Esophagus muscularis mucosa (tissue), 4 donors: Measurements from ENCODE around the gene NAT9. TPM values are rescaled to one million over a fixed set of nuclear protein-coding genes. Genes with fewer than 3 reads are reported as not detected.

Source experiments
- DNase-seq: peaks from one replicate; pipeline ENCODE4 v3.0.0-alpha.2; 2017; ENCODE audit errors: extremely low spot score
- H3K27ac ChIP-seq, 4 donors: fragments of 200-600 bp; sonication (generic); replicated peaks in 1 of 4; 1 replicate in 3 of 4; 2 replicates in 1 of 4; pipeline ENCODE4 v1.5.1; 2016 to 2019; ENCODE audit warnings: mild to moderate bottlenecking in 1 of 4
- H3K27me3 ChIP-seq, 4 donors: fragments of 200-600 bp; sonication (generic); one replicate each; pipeline versions ENCODE4 v1.5.1 to v1.6.0; 2016 to 2019
- H3K36me3 ChIP-seq, 4 donors: fragments of 200-600 bp; sonication (generic); one replicate each; pipeline ENCODE4 v1.5.1; 2016 to 2019
- H3K4me1 ChIP-seq, 4 donors: fragments of 200-600 bp; sonication (generic); one replicate each; pipeline ENCODE4 v1.5.1; 2016 to 2019
- H3K4me3 ChIP-seq, 4 donors: fragments of 200-600 bp; sonication (generic); 1 replicate in 2 of 4; 2 replicates in 2 of 4; pipeline ENCODE4 v1.5.1; 2016 to 2019; ENCODE audit warnings: mild to moderate bottlenecking in 4 of 4, moderate library complexity in 1 of 4
- H3K9me3 ChIP-seq, 4 donors: fragments of 200-600 bp; sonication (generic); 1 replicate in 3 of 4; 2 replicates in 1 of 4; pipeline ENCODE4 v1.5.1; 2016 to 2019
- EP300 ChIP-seq: sonication (generic); formaldehyde crosslinking; IDR thresholded peaks from one replicate; pipeline ENCODE4 v1.6.1; 2017; ENCODE audit warnings: antibody characterized with exemption
- POLR2A ChIP-seq: fragments of 450-650 bp; IDR thresholded peaks from one replicate; pipeline ENCODE4 v1.6.1; 2017; ENCODE audit warnings: antibody characterized with exemption, moderate library complexity, mild to moderate bottlenecking, low read depth
- POLR2AphosphoS5 ChIP-seq, 2 donors: sonication (generic); formaldehyde crosslinking; IDR thresholded peaks; one replicate each; pipeline ENCODE4 v1.6.1; 2017; ENCODE audit warnings: antibody characterized with exemption in 2 of 2
- WGBS: methylation state at CpG from one replicate; pipeline ENCODE4 v1.1.5; 2018; 5-methylcytosine and 5-hydroxymethylcytosine counted together
- intact Hi-C: fragments of 100-400 bp; cut with DNase I; formaldehyde crosslinking; loops from one replicate; pipeline ENCODE4 v1.15.1; 2023
- total RNA-seq, 4 donors: library from RNA; depleted of rRNA; stranded (reverse); fragments of >200 nt; gene quantifications; one replicate each; pipeline versions ENCODE4 v1.1.0 to v1.2.1, GENCODE V29; 2016
- TF ChIP-seq, protein P1 (sequence below), 3 experiments: fragments of 200-600 bp in 2 of 3; fragments of 450-650 bp in 1 of 3; sonication (generic) in 2 of 3; IDR thresholded peaks; one replicate each; pipeline ENCODE4 v1.5.1; 2017 to 2019; ENCODE audit warnings: antibody characterized with exemption in 3 of 3, mild to moderate bottlenecking in 2 of 3, moderate library complexity in 1 of 3

The NAT9 gene
- total RNA-seq, 4 donors from 2014 or later = 10.4 to 22.4 (median 17.7) TPM

DNA sequence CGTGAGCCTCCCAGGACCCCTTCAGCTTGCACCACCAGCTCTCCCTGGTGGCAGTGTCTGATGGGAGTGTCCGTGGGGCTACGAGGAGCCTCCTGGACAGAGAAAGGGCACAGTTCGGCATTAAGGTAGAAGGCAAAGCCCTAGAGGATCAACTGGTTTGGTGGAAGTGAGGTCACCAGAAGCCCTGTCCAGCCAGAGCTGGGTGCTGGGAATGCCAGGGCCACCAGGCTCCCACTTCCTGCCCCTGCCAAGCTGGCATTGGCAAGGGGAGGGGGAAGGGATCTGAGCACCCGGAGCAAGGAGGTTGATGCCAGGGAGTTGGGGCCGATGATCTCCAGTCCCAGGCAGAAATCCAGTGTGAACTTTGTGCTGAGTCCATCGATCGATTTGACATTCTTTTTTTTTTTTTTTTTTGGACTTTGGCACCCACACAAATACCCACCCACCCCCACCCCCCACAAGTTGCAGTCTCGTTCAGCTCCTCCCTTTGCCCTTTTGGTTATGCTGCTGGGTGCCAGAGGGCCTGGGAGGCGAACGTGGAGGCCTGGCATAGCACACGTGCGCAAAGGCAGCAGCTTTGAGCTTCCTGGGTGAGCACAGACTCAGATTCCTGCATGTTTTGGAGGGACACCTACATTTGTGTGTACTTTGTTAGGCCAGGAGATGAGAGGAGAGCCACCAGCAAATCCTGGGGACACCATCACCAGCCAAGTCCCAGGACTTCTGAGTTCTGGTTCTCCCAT lies 25.6 kb downstream of the NAT9 start:
- 72% methylated on average over 11 of the region's 13 CpGs for WGBS
- H3K9me3 ChIP-seq = no peaks in the 10 kb centered on the region
- peaks cover 0 to 20% (median 0%) of the 10 kb centered on the region in 4 donors for H3K27me3 ChIP-seq
- intact Hi-C loops = no loop called here
- no peak for DNase-seq
- H3K4me3 ChIP-seq = peak overlapping the region; percentile 69 to 88 (median 74)
- no peak for TF ChIP-seq POLR2A
- TF ChIP-seq EP300 = no peak
- TF ChIP-seq, protein P1, sequence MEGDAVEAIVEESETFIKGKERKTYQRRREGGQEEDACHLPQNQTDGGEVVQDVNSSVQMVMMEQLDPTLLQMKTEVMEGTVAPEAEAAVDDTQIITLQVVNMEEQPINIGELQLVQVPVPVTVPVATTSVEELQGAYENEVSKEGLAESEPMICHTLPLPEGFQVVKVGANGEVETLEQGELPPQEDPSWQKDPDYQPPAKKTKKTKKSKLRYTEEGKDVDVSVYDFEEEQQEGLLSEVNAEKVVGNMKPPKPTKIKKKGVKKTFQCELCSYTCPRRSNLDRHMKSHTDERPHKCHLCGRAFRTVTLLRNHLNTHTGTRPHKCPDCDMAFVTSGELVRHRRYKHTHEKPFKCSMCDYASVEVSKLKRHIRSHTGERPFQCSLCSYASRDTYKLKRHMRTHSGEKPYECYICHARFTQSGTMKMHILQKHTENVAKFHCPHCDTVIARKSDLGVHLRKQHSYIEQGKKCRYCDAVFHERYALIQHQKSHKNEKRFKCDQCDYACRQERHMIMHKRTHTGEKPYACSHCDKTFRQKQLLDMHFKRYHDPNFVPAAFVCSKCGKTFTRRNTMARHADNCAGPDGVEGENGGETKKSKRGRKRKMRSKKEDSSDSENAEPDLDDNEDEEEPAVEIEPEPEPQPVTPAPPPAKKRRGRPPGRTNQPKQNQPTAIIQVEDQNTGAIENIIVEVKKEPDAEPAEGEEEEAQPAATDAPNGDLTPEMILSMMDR (IDR thresholded peaks at IDR 0.05) = no peak
- no peak for TF ChIP-seq POLR2AphosphoS5 (IDR thresholded peaks at IDR 0.05)
- H3K27ac ChIP-seq = peak overlapping the region; percentile 72 to 86 (median 79)
- no peaks in the 10 kb centered on the region for H3K36me3 ChIP-seq
- peaks cover 26 to 54% (median 46%) of the 10 kb centered on the region in 4 donors for H3K4me1 ChIP-seq

GRCh38 chr17:74750039-74750326 lies 26.2 kb downstream of the NAT9 start:
- no peak for TF ChIP-seq EP300
- Histone ChIP-seq H3K4me1 (peaks cover 31 to 58% (median 51%) of the 10 kb centered on the region in 4 donors), H3K27me3 (peaks cover 0 to 26% (median 0%) of the 10 kb centered on the region in 4 donors), H3K27ac (peak overlapping the region; percentile 72 to 86 (median 79)), H3K9me3 (no peaks in the 10 kb centered on the region), H3K36me3 (no peaks in the 10 kb centered on the region), H3K4me3 (peak overlapping the region; percentile 69 to 88 (median 74))
- DNase-seq = no peak
- intact Hi-C loops = no loop called here
- 67% methylated on average over 6 of the region's 6 CpGs for WGBS

DNA sequence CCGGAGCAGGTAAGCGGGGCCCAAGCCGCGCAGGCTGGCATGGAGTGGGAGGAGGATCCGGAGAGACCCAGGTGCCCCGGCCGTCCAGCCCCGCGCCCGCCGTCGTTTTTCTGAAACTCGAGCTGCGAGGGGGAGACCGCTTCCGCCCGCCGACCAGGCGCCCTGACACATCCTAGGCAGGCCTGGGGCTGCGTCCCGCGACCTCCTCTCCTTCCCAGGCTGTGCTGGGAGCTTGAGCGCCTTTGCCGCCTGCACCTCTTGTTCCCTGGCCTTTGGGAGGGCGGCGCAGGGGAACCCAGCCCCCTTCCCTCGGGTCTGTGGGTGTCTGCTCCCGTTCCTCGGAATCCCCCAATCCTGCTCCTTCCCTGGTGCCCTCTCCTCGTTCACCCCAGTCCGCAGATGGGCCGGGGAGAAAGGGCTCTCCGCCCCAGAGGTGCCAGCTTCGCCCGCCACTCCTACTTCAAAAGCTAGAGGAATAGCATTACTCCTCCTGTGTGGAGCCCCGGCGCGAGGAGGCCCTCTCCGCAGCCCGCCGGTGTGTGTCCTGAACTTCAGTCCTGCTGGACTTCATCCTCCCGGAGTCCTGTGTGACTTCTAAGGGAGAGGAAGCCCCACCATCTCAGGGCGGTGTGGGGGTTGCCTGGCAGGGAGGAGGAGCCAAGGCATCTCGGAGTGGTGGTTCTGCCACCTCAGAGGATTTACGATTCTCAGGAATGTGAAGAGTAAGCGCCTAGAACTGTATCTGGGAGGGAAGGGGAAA lies 26.7 kb downstream of the NAT9 start:
- Histone ChIP-seq H3K27ac (peak overlapping the region; percentile 72 to 86 (median 79)), H3K27me3 (peaks cover 0 to 30% (median 0%) of the 10 kb centered on the region in 4 donors), H3K4me3 (peak overlapping the region; percentile 69 to 88 (median 74)), H3K36me3 (no peaks in the 10 kb centered on the region), H3K4me1 (peaks cover 34 to 63% (median 56%) of the 10 kb centered on the region in 4 donors), H3K9me3 (no peaks in the 10 kb centered on the region)
- TF ChIP-seq POLR2AphosphoS5 (IDR thresholded peaks at IDR 0.05) (no peak), EP300 (no peak), POLR2A (no peak)
- TF ChIP-seq, protein P1 (IDR thresholded peaks at IDR 0.05) = no peak
- intact Hi-C loops = loop anchor here (2.0 kb wide), 1 partner anchor 27 kb away; the partner anchor contains the start of gene NAT9
- WGBS = 21% methylated on average over 6 of the region's 46 CpGs
- DNase-seq = no peak

DNA sequence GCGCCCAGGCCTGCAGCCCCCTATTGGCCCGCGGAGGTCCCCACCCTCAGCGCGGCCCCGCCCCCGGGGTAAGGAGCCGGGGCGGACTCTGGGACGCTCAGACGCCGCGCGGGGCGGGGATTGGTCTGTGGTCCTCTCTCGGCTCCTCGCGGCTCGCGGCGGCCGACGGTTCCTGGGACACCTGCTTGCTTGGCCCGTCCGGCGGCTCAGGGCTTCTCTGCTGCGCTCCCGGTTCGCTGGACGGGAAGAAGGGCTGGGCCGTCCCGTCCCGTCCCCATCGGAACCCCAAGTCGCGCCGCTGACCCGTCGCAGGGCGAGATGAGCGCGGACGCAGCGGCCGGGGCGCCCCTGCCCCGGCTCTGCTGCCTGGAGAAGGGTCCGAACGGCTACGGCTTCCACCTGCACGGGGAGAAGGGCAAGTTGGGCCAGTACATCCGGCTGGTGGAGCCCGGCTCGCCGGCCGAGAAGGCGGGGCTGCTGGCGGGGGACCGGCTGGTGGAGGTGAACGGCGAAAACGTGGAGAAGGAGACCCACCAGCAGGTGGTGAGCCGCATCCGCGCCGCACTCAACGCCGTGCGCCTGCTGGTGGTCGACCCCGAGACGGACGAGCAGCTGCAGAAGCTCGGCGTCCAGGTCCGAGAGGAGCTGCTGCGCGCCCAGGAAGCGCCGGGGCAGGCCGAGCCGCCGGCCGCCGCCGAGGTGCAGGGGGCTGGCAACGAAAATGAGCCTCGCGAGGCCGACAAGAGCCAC lies 27.4 kb downstream of the NAT9 start, which contains the start of gene NHERF1:
Gene NHERF1 (plus strand): TSS at position 100 of the 750 bp plus-strand sequence. CDS start 219 bp downstream, at position 319.
- H3K4me1 ChIP-seq = peaks cover 34 to 66% (median 60%) of the 10 kb centered on the region in 4 donors
- intact Hi-C loops = loop anchor here (2.0 kb wide), 1 partner anchor 28 kb away; the partner anchor contains the start of gene NAT9

More for the DNA sequence above, 27.4 kb downstream of the NAT9 start, which contains the start of gene NHERF1:
- no CpG with 5 or more reads among the region's 90 CpGs for WGBS
- TF ChIP-seq, protein P1 (IDR thresholded peaks at IDR 0.05) = peak in 2 of 3 experiments; percentile 2 to 4
- peak; percentile 91 for TF ChIP-seq POLR2A
- peak; percentile 92 to 97 for TF ChIP-seq POLR2AphosphoS5 (IDR thresholded peaks at IDR 0.05)
- no peak for TF ChIP-seq EP300
- Histone ChIP-seq H3K36me3 (no peaks in the 10 kb centered on the region), H3K27me3 (peaks cover 0 to 36% (median 0%) of the 10 kb centered on the region in 4 donors), H3K9me3 (no peaks in the 10 kb centered on the region), H3K4me3 (peak within 1 kb of the TSS; percentile 69 to 88 (median 74)), H3K27ac (peak within 1 kb of the TSS; percentile 72 to 86 (median 79))
- DNase-seq = peak; percentile 97
